ENCODE data around the gene LMF1. TPM values are rescaled to one million over a fixed set of nuclear protein-coding genes. Genes with fewer than 3 reads are reported as not detected.
A peak's percentile ranks its signal among the peaks of the same experiment; 100 is the strongest.
"Not testable (repeated sequence)": the region's sequence is repeated elsewhere in the genome, so short reads cannot be mapped to it uniquely, and the experiment has no call there.

Gene LMF1
- polyA plus RNA-seq, 3 donors, result 5.9 to 14.7 (median 10.6) TPM

GRCh38 chr16:952321-952720 is 18.5 kb downstream of the LMF1 start:
- H3K27ac Mint-ChIP-seq, result peak overlapping the region in 1 of 7 donors; percentile 44
- peaks cover 23 to 29% of the 10 kb centered on the region in 2 donors for H3K36me3 Mint-ChIP-seq
- Histone ChIP-seq H3K36me3 (replicated peaks in 1 of 2; ENCODE audit: control insufficient read depth in 1 of 2, insufficient read depth in 2 of 2, low read length in 2 of 2) (peaks cover 2 to 14% of the 10 kb centered on the region in 2 donors), H3K4me3 (replicated peaks in 1 of 3; ENCODE audit: low read depth in 2 of 3, low read length in 3 of 3) (no peak overlapping the region), H3K27ac (ENCODE audit: low read depth in 1 of 2, low read length in 2 of 2) (no peak overlapping the region), H3K79me2 (ENCODE audit: insufficient read depth, low read length) (no peaks in the 10 kb centered on the region), H3K27me3 (ENCODE audit: control insufficient read depth in 2 of 2, insufficient read depth in 2 of 2, low read length in 2 of 2) (no peaks in the 10 kb centered on the region), H3K4me1 (ENCODE audit: control insufficient read depth in 1 of 2, insufficient read depth in 2 of 2, low read length in 2 of 2) (no peaks in the 10 kb centered on the region), H3K9ac (ENCODE audit: insufficient read depth, low read length, poor library complexity, severe bottlenecking) (no peak overlapping the region), H3K4me2 (replicated peaks; ENCODE audit: extremely low read depth, low read length, poor library complexity, severe bottlenecking) (no peak overlapping the region), H4K20me1 (ENCODE audit: insufficient read depth, low read length) (no peaks in the 10 kb centered on the region), H2AFZ (ENCODE audit: insufficient read depth, low read depth, low read length, poor library complexity, severe bottlenecking) (no peak overlapping the region), H3K9me3 (replicated peaks in 1 of 2; ENCODE audit: control insufficient read depth in 1 of 2, insufficient read depth in 1 of 2, low read length in 2 of 2) (peaks cover 0 to 10% of the 10 kb centered on the region in 2 donors)
- WGBS (ENCODE audit: insufficient coverage), result 90% methylated on average over 11 of the region's 12 CpGs
- DNase-seq, result no peak
- intact Hi-C loops (cut with micrococcal nuclease), result no loop called here
- no peaks in the 10 kb centered on the region for H3K4me1 Mint-ChIP-seq
- H3K9me3 Mint-ChIP-seq, result peaks cover 2 to 25% (median 15%) of the 10 kb centered on the region in 7 donors
- peaks cover 0 to 5% (median 1%) of the 10 kb centered on the region in 3 donors for H3K27me3 Mint-ChIP-seq (ENCODE audit: low read depth in 3 of 3)
- H3K4me3 Mint-ChIP-seq, result no peak overlapping the region
- no peak for TF ChIP-seq CTCF (IDR thresholded peaks at IDR 0.05)

- Histone ChIP-seq H3K79me2 (ENCODE audit: insufficient read depth, low read length) (no peaks in the 10 kb centered on the region), H3K4me3 (replicated peaks in 1 of 3; ENCODE audit: low read depth in 2 of 3, low read length in 3 of 3) (no peak overlapping the region), H4K20me1 (ENCODE audit: insufficient read depth, low read length) (no peaks in the 10 kb centered on the region), H3K9ac (ENCODE audit: insufficient read depth, low read length, poor library complexity, severe bottlenecking) (no peak overlapping the region), H3K9me3 (replicated peaks in 1 of 2; ENCODE audit: control insufficient read depth in 1 of 2, insufficient read depth in 1 of 2, low read length in 2 of 2) (peaks cover 2 to 11% of the 10 kb centered on the region in 2 donors), H3K36me3 (replicated peaks in 1 of 2; ENCODE audit: control insufficient read depth in 1 of 2, insufficient read depth in 2 of 2, low read length in 2 of 2) (peaks cover 2 to 19% of the 10 kb centered on the region in 2 donors), H3K27ac (ENCODE audit: low read depth in 1 of 2, low read length in 2 of 2) (no peak overlapping the region), H3K4me1 (ENCODE audit: control insufficient read depth in 1 of 2, insufficient read depth in 2 of 2, low read length in 2 of 2) (no peaks in the 10 kb centered on the region), H3K4me2 (replicated peaks; ENCODE audit: extremely low read depth, low read length, poor library complexity, severe bottlenecking) (no peak overlapping the region), H3K27me3 (ENCODE audit: control insufficient read depth in 2 of 2, insufficient read depth in 2 of 2, low read length in 2 of 2) (no peaks in the 10 kb centered on the region), H2AFZ (ENCODE audit: insufficient read depth, low read depth, low read length, poor library complexity, severe bottlenecking) (no peak overlapping the region)
- H3K4me1 Mint-ChIP-seq, result no peaks in the 10 kb centered on the region
- DNase-seq, result no peak
- H3K36me3 Mint-ChIP-seq, result peaks cover 28 to 34% of the 10 kb centered on the region in 2 donors
- WGBS (ENCODE audit: insufficient coverage), result 83% methylated on average over 8 of the region's 22 CpGs
- TF ChIP-seq CTCF (IDR thresholded peaks at IDR 0.05), result no peak
- no peak overlapping the region for H3K27ac Mint-ChIP-seq
- H3K27me3 Mint-ChIP-seq (ENCODE audit: low read depth in 3 of 3), result peaks cover 0 to 7% (median 0%) of the 10 kb centered on the region in 3 donors
- peaks cover 6 to 28% (median 15%) of the 10 kb centered on the region in 7 donors for H3K9me3 Mint-ChIP-seq
- H3K4me3 Mint-ChIP-seq, result no peak overlapping the region
- intact Hi-C loops (cut with micrococcal nuclease), result no loop called here
Observed at GRCh38 chr16:951660-952301, 19.0 kb downstream of the LMF1 start.

- WGBS (ENCODE audit: insufficient coverage), result 90% methylated on average over 25 of the region's 27 CpGs
- intact Hi-C loops (cut with micrococcal nuclease); H3K4me1 Mint-ChIP-seq; H3K9ac ChIP-seq (ENCODE audit: insufficient read depth, low read length, poor library complexity, severe bottlenecking); H3K27ac Mint-ChIP-seq; H3K79me2 ChIP-seq (ENCODE audit: insufficient read depth, low read length); H3K4me1 ChIP-seq (ENCODE audit: control insufficient read depth in 1 of 2, insufficient read depth in 2 of 2, low read length in 2 of 2); H4K20me1 ChIP-seq (ENCODE audit: insufficient read depth, low read length); H3K27ac ChIP-seq (ENCODE audit: low read depth in 1 of 2, low read length in 2 of 2); H3K27me3 Mint-ChIP-seq (ENCODE audit: low read depth in 3 of 3); H2AFZ ChIP-seq (ENCODE audit: insufficient read depth, low read depth, low read length, poor library complexity, severe bottlenecking); H3K4me3 ChIP-seq (replicated peaks in 1 of 3; ENCODE audit: low read depth in 2 of 3, low read length in 3 of 3); H3K4me2 ChIP-seq (replicated peaks; ENCODE audit: extremely low read depth, low read length, poor library complexity, severe bottlenecking); H3K27me3 ChIP-seq (ENCODE audit: control insufficient read depth in 2 of 2, insufficient read depth in 2 of 2, low read length in 2 of 2); H3K4me3 Mint-ChIP-seq; DNase-seq: not testable (repeated sequence)
- Histone ChIP-seq H3K9me3 (replicated peaks in 1 of 2; ENCODE audit: control insufficient read depth in 1 of 2, insufficient read depth in 1 of 2, low read length in 2 of 2) (peaks cover 9 to 19% of the 10 kb centered on the region in 2 donors), H3K36me3 (replicated peaks in 1 of 2; ENCODE audit: control insufficient read depth in 1 of 2, insufficient read depth in 2 of 2, low read length in 2 of 2) (peaks cover 2 to 27% of the 10 kb centered on the region in 2 donors)
- H3K9me3 Mint-ChIP-seq, result peaks cover 7 to 25% (median 17%) of the 10 kb centered on the region in 7 donors
- H3K36me3 Mint-ChIP-seq, result peaks cover 37 to 41% of the 10 kb centered on the region in 2 donors
Observed at GRCh38 chr16:950733-951573, 19.8 kb downstream of the LMF1 start.

All from CD14-positive monocyte (primary cell).